ENCODE measurements around the gene EPS8.

EPS8 gene

DNA sequence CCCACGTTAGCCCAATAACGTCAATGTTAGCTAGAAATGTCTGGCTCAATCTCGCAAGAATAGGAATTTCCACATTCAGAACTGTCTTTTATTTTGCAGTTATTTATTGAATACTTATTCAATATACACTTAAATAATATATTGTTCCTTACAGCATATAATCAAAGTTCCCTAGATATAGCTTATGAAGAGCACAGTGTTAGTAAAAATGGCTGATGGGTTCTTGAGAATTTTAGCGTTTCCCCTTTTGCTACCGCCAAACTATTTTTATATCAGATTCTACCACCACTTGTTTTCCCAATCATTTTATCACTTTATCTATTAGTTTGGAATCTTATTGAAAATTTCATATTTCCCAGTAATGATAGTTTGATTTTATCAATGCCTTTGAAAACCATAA lies 12.7 kb downstream of the EPS8 start:
- Histone ChIP-seq H3K36me3 (ENCODE audit: control insufficient read depth in 1 of 2, insufficient read depth in 2 of 2, low read depth in 1 of 2, low read length in 2 of 2) (peaks cover 0 to 2% of the 10 kb centered on the region in 2 experiments), H3K79me1 (replicated peaks; ENCODE audit: low read length, poor library complexity, severe bottlenecking) (no peaks in the 10 kb centered on the region), H3K4me1 (ENCODE audit: control insufficient read depth, insufficient read depth, low read depth, low read length) (peaks cover 5% of the 10 kb centered on the region), H3K27me3 (ENCODE audit: control insufficient read depth in 1 of 2, insufficient read depth in 1 of 2, low read length in 2 of 2) (no peaks in the 10 kb centered on the region), H2BK5ac (ENCODE audit: low read depth, low read length, poor library complexity, severe bottlenecking) (no peak overlapping the region), H2AK5ac (ENCODE audit: low read length, severe bottlenecking) (no peak overlapping the region), H3K9me3 (ENCODE audit: control insufficient read depth, low read length) (no peaks in the 10 kb centered on the region), H3K9ac (ENCODE audit: low read length) (no peak overlapping the region), H2BK120ac (ENCODE audit: low read depth, low read length) (no peak overlapping the region), H3K23ac (ENCODE audit: low read length in 2 of 2) (no peak overlapping the region), H3K4ac (ENCODE audit: low read depth in 1 of 2, low read length in 2 of 2) (no peak overlapping the region), H4K91ac (ENCODE audit: low read length) (no peak overlapping the region), H4K8ac (ENCODE audit: low read length) (no peak overlapping the region), H3K14ac (ENCODE audit: low read length in 2 of 2) (no peak overlapping the region), H2AFZ (ENCODE audit: low read depth, low read length) (no peak overlapping the region), H3K4me2 (ENCODE audit: low read length, poor library complexity, severe bottlenecking) (no peak overlapping the region), H2BK15ac (ENCODE audit: low read depth, poor library complexity, severe bottlenecking) (no peak overlapping the region), H2BK12ac (ENCODE audit: low read length in 2 of 2) (no peak overlapping the region), H3K4me3 (ENCODE audit: insufficient read depth in 1 of 2, low read depth in 1 of 2, low read length in 2 of 2) (no peak overlapping the region), H3K27ac (ENCODE audit: low read length, poor library complexity, severe bottlenecking) (no peak overlapping the region), H3K18ac (ENCODE audit: low read depth in 1 of 2, low read length in 2 of 2) (no peak overlapping the region)
- WGBS = 100% methylated on average over 3 of the region's 5 CpGs
- DNase-seq = no peak

DNA sequence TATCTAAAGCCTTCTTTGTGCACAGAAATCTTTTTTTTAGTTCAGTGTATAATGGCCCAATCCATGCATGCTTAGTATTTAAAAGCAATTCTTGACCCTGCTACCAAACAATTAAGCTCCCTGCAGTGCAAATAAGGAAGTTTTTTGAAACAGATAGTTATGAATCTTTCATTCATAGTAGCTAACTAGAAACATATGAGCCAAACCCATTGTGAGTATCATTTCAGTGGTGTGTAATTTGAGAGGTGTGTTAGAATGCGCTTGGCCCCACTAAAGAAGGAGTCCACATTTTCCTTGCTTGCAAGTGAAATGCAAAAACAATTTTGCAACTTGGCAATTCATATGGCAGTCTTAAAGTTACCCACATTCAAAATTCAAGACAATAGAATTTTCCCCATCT lies 14.4 kb downstream of the EPS8 start:
- H4K8ac ChIP-seq (ENCODE audit: low read length) = no peak overlapping the region
- H3K18ac ChIP-seq (ENCODE audit: low read depth in 1 of 2, low read length in 2 of 2) = no peak overlapping the region
- no peak overlapping the region for H3K23ac ChIP-seq (ENCODE audit: low read length in 2 of 2)
- H2AK5ac ChIP-seq (ENCODE audit: low read length, severe bottlenecking) = no peak overlapping the region
- H3K9me3 ChIP-seq (ENCODE audit: control insufficient read depth, low read length) = no peaks in the 10 kb centered on the region
- H3K4me3 ChIP-seq (ENCODE audit: insufficient read depth in 1 of 2, low read depth in 1 of 2, low read length in 2 of 2) = no peak overlapping the region
- H3K79me1 ChIP-seq (replicated peaks; ENCODE audit: low read length, poor library complexity, severe bottlenecking) = no peaks in the 10 kb centered on the region
- no peak overlapping the region for H2BK15ac ChIP-seq (ENCODE audit: low read depth, poor library complexity, severe bottlenecking)
- WGBS = 100% methylated on average over 1 of the region's 1 CpG
- H3K9ac ChIP-seq (ENCODE audit: low read length) = peak overlapping the region; percentile 14
- H3K4me2 ChIP-seq (ENCODE audit: low read length, poor library complexity, severe bottlenecking) = no peak overlapping the region
- H3K27ac ChIP-seq (ENCODE audit: low read length, poor library complexity, severe bottlenecking) = no peak overlapping the region
- no peaks in the 10 kb centered on the region for H3K36me3 ChIP-seq (ENCODE audit: control insufficient read depth in 1 of 2, insufficient read depth in 2 of 2, low read depth in 1 of 2, low read length in 2 of 2)
- H2AFZ ChIP-seq (ENCODE audit: low read depth, low read length) = no peak overlapping the region
- H3K27me3 ChIP-seq (ENCODE audit: control insufficient read depth in 1 of 2, insufficient read depth in 1 of 2, low read length in 2 of 2) = no peaks in the 10 kb centered on the region
- H3K4ac ChIP-seq (ENCODE audit: low read depth in 1 of 2, low read length in 2 of 2) = no peak overlapping the region
- no peak overlapping the region for H2BK12ac ChIP-seq (ENCODE audit: low read length in 2 of 2)
- H3K4me1 ChIP-seq (ENCODE audit: control insufficient read depth, insufficient read depth, low read depth, low read length) = peaks cover 5% of the 10 kb centered on the region
- no peak overlapping the region for H2BK5ac ChIP-seq (ENCODE audit: low read depth, low read length, poor library complexity, severe bottlenecking)
- H3K14ac ChIP-seq (ENCODE audit: low read length in 2 of 2) = no peak overlapping the region
- DNase-seq = no peak
- no peak overlapping the region for H2BK120ac ChIP-seq (ENCODE audit: low read depth, low read length)
- no peak overlapping the region for H4K91ac ChIP-seq (ENCODE audit: low read length)

- Histone ChIP-seq H3K36me3 (ENCODE audit: control insufficient read depth in 1 of 2, insufficient read depth in 2 of 2, low read depth in 1 of 2, low read length in 2 of 2) (no peaks in the 10 kb centered on the region), H2BK12ac (ENCODE audit: low read length in 2 of 2) (no peak overlapping the region), H3K4me2 (ENCODE audit: low read length, poor library complexity, severe bottlenecking) (no peak overlapping the region), H3K9ac (ENCODE audit: low read length) (no peak overlapping the region), H2AK5ac (ENCODE audit: low read length, severe bottlenecking) (peak overlapping the region; percentile 89), H3K18ac (ENCODE audit: low read depth in 1 of 2, low read length in 2 of 2) (no peak overlapping the region), H2BK120ac (ENCODE audit: low read depth, low read length) (no peak overlapping the region), H3K27me3 (ENCODE audit: control insufficient read depth in 1 of 2, insufficient read depth in 1 of 2, low read length in 2 of 2) (no peaks in the 10 kb centered on the region), H2BK5ac (ENCODE audit: low read depth, low read length, poor library complexity, severe bottlenecking) (no peak overlapping the region), H3K4me1 (ENCODE audit: control insufficient read depth, insufficient read depth, low read depth, low read length) (peaks cover 4% of the 10 kb centered on the region), H3K79me1 (replicated peaks; ENCODE audit: low read length, poor library complexity, severe bottlenecking) (no peaks in the 10 kb centered on the region), H3K27ac (ENCODE audit: low read length, poor library complexity, severe bottlenecking) (peak overlapping the region; percentile 37), H4K91ac (ENCODE audit: low read length) (no peak overlapping the region), H3K23ac (ENCODE audit: low read length in 2 of 2) (no peak overlapping the region), H4K8ac (ENCODE audit: low read length) (no peak overlapping the region), H3K4me3 (ENCODE audit: insufficient read depth in 1 of 2, low read depth in 1 of 2, low read length in 2 of 2) (no peak overlapping the region), H3K9me3 (ENCODE audit: control insufficient read depth, low read length) (no peaks in the 10 kb centered on the region), H2BK15ac (ENCODE audit: low read depth, poor library complexity, severe bottlenecking) (no peak overlapping the region), H3K4ac (ENCODE audit: low read depth in 1 of 2, low read length in 2 of 2) (no peak overlapping the region), H3K14ac (ENCODE audit: low read length in 2 of 2) (no peak overlapping the region), H2AFZ (ENCODE audit: low read depth, low read length) (no peak overlapping the region)
- 100% methylated on average over 2 of the region's 2 CpGs for WGBS
- peak; percentile 32 for DNase-seq
These were observed 16.7 kb downstream of the EPS8 start for GRCh38 chr12:15772405-15773018.

DNA sequence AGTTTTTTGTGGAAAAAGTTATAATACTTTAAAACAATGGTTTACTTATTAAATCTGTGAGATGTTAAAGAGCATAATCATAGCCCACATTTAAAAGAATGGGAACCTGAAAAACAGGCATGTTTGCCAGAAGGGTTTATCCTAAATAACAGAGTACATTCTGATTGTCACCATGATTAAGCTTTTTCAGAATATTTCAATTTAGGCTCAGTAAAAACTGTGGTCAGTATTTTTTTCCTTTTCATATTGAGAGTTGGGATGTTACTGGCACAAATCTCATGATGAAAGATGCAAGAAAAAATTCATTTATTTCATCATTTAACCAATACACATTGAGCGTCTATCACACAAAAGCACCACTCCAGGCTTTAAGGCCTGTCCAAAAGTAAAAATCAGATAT lies 18.6 kb downstream of the EPS8 start:
- Histone ChIP-seq H4K91ac (ENCODE audit: low read length) (no peak overlapping the region), H3K4me2 (ENCODE audit: low read length, poor library complexity, severe bottlenecking) (no peak overlapping the region), H3K23ac (ENCODE audit: low read length in 2 of 2) (no peak overlapping the region), H3K14ac (ENCODE audit: low read length in 2 of 2) (no peak overlapping the region), H3K18ac (ENCODE audit: low read depth in 1 of 2, low read length in 2 of 2) (no peak overlapping the region), H2BK12ac (ENCODE audit: low read length in 2 of 2) (no peak overlapping the region), H3K4me3 (ENCODE audit: insufficient read depth in 1 of 2, low read depth in 1 of 2, low read length in 2 of 2) (no peak overlapping the region), H2AK5ac (ENCODE audit: low read length, severe bottlenecking) (no peak overlapping the region), H2BK120ac (ENCODE audit: low read depth, low read length) (no peak overlapping the region), H3K4ac (ENCODE audit: low read depth in 1 of 2, low read length in 2 of 2) (no peak overlapping the region), H3K9ac (ENCODE audit: low read length) (peak overlapping the region; percentile 51), H3K27me3 (ENCODE audit: control insufficient read depth in 1 of 2, insufficient read depth in 1 of 2, low read length in 2 of 2) (no peaks in the 10 kb centered on the region), H3K27ac (ENCODE audit: low read length, poor library complexity, severe bottlenecking) (peak overlapping the region; percentile 90), H3K9me3 (ENCODE audit: control insufficient read depth, low read length) (no peaks in the 10 kb centered on the region), H4K8ac (ENCODE audit: low read length) (no peak overlapping the region), H3K4me1 (ENCODE audit: control insufficient read depth, insufficient read depth, low read depth, low read length) (peaks cover 4% of the 10 kb centered on the region), H3K36me3 (ENCODE audit: control insufficient read depth in 1 of 2, insufficient read depth in 2 of 2, low read depth in 1 of 2, low read length in 2 of 2) (no peaks in the 10 kb centered on the region), H2BK15ac (ENCODE audit: low read depth, poor library complexity, severe bottlenecking) (no peak overlapping the region), H2BK5ac (ENCODE audit: low read depth, low read length, poor library complexity, severe bottlenecking) (no peak overlapping the region), H2AFZ (ENCODE audit: low read depth, low read length) (no peak overlapping the region), H3K79me1 (replicated peaks; ENCODE audit: low read length, poor library complexity, severe bottlenecking) (no peaks in the 10 kb centered on the region)
- WGBS = no CpG with 5 or more reads among the region's 1 CpG
- no peak for DNase-seq

All from mesenchymal stem cell (in vitro differentiated cells and primary cell).